HG02884 (cell line): ENCODE measurements around the gene PDXK.

Source experiments
- ATAC-seq: cut with Tn5 transposase; IDR thresholded peaks from one replicate; pipeline ENCODE4 v1.9.1; 2021; ENCODE audit warnings: mild to moderate bottlenecking, moderate library complexity; ENCODE audit not compliant: unreplicated experiment

PDXK gene

DNA sequence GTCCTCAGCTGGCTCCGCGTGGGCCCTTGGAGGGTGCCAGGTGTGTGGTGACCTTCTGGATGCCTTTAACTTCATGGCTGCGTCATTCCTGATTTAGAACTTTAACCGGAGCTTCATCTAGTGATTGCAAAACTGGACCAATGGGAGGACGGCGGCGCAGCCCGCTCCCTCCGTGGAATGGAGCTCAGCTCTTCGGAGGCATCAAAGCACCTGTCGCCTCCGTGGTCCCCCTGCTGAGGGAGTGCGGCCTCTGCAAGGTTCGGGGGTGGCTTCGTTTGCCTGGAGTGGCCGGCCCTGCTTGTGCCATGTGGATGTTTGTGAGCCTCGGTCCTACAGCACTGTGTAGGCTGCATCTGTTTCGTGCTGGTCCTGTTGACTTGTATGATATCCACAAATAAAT, 43.0 kb downstream of the PDXK start:
- ATAC-seq, result no peak

DNA sequence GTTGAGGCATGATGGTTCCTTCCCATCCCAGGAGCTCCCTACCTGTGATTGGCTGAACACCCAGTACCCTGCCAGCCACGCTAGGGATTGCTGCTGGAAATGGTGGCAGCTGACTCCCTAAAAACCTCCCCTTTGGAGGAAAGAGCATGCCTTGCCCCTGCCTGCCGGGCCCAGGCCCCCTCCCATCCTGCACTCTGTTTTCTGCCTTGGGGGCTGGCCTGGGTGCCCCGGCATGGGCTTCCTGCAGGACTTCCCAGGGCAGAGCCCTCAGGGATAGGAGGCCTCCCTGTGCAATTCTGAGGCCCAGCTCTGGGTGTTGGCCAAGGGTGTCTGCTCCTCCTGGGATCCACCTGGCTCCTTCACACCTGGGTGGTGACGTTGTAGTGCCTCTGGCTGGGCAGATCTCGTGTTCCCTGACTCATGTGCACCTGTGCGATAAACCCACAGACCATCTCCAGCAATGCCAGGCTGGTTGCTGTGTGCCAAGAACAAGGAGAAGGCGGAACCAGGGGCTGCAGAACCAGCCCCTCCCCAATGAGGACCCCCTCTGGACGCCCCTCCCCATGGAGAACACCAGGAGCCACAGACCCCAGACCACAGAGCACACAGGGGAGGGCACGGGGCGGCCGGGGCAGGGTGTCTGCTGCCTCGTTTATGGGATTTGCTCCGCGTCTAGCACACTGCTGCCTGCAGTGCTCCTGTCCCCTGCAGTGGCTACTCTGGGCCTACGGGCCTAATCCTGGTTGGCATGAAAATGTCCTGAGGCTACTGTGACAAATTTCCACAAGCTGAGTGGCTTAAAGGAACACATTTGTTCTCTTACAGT, 43.6 kb downstream of the PDXK start:
- no peak for ATAC-seq

DNA sequence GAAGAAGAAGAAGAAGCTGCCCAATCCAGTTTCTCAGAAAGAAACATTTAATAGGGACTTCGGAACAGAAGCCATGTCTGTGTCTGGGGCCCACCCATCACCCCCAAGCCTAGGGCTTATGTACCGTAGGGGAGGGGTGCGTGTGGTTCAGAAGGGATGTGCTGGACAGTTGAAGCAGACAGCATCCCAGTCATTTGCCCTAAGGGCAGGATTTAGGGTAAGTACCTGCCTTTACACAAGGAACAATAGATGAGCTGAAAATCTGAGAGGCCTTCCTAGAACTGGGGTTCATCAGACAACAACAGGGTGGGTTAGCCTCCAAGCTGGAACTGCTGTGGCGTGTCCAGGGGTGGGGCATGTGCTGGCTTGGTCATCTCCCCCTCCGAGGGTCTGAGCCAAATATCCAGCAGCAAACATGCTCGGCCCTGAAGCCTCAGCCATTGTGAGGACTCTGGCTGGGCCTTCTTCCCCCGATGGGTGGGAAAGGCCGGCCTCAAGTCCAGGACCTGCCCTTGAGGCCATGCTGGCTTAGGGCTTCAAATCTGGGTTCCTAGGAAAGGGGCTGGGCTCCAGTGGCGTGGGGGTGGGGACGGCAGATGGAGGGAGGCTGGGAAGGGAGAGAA, 45.1 kb downstream of the PDXK start:
- no peak for ATAC-seq

DNA sequence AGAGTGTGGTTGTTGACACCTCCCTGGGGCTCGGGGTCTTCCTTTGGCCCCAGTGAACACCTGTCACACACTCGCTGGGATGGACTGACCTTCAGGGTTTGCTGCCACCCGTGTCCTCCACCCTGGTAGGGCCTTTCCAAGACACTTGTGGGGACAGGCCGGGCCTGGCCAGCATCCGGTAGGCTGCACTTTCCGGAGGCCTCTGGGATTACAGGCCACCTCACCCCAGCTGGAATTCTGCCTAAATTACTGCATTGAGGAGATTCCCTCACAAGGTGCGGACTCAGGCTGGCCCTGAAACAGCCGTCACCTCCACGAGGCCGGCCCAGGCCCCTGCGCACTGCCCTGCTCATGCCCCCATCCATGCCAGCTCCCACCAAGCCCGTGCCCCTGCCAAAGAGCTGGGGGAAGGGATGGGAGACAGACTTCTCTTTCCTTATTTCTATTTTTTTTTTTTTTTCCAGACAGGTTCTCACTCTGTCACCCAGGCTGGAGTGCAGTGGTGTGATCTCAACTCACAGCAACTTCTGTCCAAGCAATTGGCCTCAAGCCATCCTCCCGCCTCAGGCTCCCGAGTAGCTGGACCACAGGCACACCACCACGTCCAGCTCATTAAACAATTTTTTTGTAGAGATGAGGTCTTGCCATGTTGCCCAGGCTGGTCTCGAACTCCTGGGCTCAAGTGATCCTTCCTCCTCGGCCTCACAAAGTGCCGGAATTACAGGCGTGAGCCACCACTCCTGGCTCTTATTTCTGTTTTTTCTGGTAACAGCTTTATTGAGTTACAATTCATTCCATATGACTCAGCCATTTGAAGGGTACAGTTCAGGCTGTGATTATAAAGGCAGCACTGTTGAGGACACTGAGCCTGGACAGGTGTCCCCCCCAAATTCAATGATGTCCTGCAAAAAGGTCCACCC, 45.9 kb downstream of the PDXK start:
- no peak for ATAC-seq

DNA sequence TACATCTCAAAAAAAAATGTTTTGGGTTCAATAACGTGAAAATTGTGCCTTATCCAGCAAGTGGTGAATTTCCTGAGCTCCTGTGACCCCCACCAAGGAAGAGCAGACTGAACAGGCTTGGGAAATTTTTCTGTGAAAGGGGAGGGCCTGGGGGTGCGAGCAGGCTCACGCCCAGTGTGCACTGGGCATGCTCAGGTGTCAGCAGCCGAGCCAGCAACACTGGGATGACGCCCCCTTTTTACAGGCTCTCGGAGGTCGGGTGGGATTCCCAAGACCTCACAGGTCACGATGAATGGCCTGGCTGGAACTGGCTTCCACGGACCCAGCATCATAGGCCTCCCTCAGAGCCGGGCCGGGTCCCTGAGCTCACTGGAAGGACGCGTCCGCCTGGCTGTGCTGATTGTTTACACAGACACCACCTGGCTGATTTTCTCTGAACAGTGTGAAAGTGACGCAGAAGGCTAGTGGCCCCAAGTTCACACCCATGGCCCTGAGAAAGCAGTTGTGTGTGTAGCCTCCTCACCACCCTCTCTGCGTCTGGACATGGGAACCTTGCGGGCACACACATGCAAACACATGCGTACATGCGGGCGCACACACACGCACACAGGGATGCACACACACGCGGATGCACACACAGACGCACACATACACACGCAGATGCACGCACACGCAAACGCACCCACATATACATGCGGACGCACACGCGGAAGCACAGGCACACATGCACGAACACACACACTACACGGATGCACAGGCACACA, 48.0 kb downstream of the PDXK start:
- no peak for ATAC-seq

DNA sequence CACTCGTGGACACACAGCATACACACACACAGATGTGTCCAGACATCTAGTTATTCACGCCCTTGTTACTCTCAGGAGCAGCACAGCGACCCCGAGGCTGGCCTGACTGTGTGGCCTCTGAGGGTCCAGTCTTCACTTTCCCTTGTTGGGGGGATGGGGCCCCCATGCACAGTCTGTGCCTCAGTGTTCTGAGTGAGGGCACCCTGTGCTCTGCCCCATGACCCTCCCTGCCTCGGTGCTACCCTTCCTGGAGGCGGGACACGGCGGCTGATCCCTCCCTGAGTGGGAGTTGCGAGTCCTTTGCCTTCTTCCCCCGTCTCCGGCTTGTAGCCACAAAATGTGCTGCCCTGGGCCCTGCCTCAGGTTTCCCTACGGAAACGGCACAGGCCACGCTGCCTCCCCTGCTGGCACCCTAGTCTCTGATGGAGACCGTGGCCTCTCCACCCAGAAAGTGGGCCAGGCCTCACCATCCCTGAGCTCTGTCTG, 48.6 kb downstream of the PDXK start:
- ATAC-seq, result no peak

DNA sequence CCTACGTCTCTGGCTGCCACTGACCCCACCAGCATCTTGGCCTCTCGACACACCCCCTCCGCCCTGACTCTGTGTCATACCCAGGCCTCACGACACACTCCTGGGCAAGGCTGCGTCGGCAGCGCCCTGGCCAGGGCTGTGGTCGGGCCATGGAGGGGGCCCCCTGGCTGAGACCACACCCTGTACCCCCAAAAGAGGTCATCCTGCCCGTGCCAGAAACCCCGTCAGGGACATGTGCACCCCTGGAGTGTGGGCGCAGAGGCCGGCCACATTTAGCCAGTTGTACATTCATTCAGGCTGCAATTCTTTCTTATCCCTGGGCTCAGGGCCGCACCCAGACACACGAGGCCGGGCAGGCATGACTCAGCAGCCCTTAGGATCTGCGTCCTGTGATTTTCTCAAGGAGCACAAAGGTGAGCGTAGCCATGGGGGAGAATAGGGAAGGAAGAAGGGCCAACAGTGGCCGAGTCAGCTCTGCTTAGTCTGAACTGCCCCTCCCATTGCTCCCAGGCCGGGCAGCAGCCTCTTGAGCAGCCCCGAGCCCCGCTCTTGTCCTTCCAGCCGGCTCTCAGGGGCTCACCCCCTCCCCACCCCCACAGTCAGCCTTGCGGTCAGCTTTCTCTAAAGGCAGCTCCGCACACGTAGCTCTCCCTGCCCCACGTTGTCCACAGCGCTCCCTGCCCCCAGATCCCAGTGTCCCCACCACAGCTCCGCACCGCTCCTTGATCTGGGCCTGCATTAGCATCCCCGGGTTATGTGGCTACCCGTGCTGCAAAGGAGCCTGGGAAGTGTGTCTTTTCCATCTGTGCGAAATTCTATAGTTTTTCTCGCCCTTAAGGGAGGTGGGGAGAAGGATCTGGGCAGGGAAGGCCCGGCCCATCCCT, 49.3 kb downstream of the PDXK start:
- no peak for ATAC-seq

DNA sequence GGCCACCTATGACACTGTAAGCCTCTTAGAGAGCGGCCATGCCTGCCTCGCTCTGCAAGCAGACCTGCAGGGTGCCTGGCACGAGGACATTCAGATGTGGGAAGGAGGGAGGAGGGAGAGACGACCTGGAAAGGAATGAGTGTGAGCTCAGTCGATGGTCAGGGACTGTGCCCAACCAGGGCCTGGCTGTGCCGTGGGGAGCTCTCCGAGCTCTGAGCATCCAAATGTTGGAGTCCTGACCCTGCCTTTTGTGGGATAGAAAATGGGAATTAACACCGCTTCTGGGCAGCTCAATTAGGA, 49.9 kb downstream of the PDXK start:
- ATAC-seq, result no peak

DNA sequence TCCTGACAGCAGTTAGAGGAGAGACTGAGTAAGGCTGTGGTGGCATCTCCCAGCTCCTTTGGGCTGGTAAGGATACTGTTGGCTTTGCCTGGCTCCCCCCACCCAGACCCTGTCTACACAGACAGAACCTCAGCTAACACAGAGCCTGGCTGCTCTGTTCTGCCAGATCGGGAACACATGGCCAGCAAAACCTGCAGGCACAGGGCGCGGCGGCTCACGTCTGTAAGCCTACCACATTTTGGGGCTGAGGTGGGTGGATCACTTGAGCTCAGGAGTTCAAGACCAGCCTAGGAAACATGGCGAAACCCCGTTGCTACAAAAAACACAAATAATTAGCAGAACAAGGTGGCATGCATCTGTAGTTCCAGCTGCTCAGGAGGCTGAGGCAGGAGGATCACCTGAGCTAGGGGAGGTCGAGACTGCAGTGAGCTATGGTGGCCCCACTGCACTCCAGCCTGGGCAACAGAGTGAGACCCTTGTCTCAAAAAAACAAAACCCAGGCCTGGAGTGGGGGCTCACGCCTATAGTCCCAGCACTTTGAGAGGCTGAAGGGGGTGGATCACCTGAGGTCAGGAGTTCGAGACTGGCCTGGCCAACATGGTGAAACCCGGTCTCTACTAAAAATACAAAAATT, 50.5 kb downstream of the PDXK start:
- ATAC-seq, result no peak

DNA sequence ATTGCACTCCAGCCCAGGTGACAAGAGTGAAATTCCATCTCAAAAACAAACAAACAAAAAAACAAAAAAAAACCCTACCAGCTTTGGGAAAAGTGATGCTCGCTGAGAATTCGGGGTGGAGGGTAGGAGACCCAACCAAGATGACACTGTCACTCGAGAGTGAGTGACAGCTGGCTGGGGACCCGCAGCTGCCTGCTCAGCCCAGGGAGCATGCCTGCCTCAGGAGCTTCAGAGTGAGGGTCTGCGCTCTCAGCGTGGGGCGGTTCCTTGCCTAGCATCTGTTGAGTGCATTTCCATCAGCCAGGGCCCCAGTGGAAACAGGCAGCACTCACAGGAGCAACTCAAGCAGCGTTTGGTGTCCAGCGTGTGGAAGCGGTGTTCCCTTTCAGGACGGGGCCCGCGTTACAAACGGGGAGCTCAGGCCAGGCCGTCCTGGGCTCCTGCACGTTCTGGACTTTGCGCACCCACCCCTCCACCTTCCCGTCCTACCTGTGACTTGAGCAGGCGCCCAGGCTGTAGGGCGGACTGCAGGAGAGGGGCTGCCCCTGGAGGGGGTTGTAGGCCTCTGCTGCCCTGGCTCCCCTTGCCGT, 51.2 kb downstream of the PDXK start:
- ATAC-seq, result no peak

DNA sequence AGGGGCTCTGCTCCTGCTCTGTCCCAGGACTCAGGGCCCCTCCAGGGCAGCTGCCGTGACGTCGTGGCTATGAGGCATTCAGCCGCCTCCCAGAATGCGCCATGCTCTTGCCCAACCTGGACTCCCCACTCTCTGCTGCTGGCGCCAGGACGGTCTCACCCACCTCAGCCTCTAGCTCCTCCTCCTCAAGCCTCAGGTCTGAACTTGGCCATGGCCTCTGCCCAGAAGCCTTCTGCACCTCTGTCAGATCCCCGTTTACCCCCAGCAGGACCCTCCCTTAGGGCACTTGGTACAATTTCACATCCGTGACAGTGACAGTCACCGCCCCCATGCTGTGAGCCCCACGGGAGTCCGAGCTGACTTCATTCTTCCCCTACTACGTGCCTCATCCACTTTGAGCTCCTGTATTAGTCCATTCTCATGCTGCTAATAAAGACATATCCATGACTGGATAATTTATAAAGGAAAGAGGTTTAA, 52.3 kb downstream of the PDXK start:
- ATAC-seq, result no peak

DNA sequence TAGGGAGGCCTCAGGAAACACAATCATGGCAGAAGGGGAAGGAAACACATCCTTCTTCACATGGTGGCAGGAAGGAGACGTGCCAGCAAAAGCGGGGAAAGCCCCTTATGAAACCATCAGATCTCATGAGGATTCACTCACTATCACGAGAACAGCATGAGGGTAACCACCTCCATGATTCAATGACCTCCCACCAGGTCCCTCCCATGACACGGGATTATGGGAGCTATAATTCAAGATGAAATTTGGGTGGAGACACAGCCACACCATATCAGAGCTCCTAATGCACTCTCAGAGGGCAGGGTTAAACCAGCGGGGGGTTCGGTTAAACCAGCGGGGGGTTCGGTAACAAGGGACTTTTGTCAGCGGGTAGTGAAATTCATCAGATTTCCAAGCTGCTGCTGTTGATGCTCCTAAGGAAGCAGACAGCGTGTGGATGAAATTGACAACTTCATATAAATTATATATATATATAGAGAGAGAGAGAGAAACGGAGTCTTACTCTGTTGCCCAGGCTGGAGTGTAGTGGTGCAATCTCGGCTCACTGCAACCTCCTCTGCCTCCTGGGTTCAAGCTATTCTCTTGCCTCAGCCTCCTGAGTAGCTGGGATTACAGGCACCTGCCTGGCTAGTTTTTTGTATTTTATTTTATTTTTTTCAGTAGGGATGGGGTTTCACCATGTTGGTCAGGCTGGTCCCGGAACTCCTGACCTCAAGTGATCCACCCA, 52.9 kb downstream of the PDXK start:
- ATAC-seq, result no peak

DNA sequence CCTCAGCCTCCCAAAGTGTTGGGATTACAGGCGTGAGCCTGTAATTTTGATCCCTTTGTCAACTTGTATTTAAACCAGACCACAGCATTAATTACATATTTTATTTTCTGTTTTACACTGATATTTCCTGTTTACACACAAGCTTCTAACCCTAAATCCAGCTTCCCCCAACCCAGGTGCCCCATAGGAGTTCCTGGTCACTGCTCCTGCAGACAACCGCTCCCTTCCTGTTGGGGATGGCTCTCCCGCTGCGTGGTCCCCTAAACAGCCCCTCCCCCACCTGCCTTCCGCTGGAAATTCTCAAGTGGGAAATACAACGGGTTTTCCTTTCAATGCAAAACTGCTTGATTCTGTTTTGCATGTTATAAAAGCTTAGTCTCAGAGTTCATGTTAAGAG, 53.5 kb downstream of the PDXK start:
- no peak for ATAC-seq

DNA sequence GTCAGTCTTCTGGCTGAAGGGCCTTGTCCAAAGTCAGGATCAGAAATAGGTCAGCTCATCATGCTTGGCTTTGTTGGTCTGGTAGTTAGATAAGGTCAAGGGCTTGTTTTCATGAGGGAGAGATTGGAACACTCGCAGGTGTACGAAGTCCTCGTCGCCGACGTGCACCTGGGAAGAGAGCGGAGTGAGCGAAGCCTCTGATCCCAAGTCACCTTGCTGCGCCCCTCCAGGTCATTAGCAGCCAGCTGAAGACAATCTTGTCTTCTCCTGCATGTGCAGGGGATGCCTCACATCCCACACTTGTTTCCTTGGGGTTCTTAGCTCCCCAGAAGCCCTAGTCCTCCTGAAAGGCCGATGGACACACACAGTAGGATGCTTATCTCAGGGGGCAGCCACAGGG, 55.2 kb downstream of the PDXK start:
- ATAC-seq, result no peak

DNA sequence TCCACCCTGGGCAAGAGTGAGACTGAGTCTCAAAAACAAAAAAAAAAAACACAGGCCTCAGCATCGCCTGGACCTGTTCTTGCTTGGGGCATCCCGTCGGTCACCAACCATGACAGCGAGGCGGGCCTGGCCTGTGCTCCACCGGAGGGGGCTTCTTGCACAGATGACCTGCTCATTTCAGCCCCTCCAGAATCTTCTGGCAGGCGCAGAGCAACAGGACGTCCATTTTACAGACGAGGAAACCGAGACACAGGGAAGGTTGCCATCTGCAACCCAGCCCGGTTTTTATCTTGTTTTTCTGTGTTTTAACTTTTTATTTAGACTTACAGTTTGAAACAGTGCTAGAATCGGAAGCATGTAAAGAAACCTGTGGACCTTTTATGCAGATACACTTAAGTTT, 56.3 kb downstream of the PDXK start:
- no peak for ATAC-seq

DNA sequence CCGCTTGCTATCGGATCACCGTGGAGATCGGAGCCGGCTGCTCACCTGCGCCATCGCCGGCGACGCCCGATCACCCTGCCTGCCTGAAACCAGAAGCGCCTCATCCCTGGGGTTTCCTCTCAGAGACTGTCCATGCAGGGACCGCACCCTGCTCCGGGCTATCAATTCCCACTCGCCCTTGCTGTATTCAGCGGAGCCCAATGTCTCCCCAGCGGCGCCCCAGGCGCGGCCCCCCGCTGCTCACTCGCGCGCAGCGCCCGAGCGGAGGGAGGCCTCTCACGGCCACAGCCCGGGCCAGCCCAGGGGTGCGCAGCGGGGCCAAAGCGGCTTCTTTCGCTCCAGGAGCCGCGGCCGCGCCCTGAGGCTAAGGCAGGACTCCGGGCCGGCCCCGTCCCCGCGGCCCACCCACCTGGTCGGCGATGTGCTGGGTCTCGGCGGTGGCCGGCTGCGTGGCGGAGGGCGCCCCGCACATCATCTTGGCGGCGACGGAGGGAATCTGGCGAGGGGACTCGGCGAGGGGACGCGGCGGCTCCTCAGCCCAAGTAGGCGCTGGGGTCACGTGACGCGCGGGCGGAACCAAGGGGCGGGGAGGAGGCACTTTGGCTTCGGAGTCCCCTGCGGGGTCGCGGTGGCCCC, 57.0 kb downstream of the PDXK start, which contains the start of gene CSTB:
TSS of gene CSTB (minus strand) at position 514 of the 636 bp plus-strand sequence. CDS start at position 475, 39 bp downstream.
- ATAC-seq, result peak; percentile 61

DNA sequence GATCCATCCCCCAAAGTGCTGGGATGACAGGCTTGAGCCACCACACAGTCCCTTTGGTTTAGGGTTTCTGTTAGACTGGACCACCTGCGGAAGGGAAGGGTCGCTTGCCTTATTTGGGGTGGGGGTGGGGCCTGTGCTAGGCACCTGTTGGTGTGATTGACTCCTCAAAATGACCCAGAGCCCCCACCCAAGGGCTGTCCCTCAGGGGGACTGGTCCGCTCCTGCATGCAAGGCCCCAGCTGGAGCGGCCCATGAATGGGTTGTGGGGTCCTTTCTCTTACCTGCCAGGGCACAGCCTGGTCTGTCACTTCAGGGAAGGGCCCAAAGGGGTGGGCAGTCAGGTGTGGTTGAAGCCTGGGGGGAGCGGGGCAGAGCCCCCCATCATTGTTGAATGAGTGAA, 59.0 kb downstream of the PDXK start:
- no peak for ATAC-seq
